Measurements from ENCODE around the gene SORCS2. TPM values are rescaled to one million over a fixed set of nuclear protein-coding genes. Genes with fewer than 3 reads are reported as not detected.

Gene SORCS2
- total RNA-seq, 1 experiment from 2014 or later: 0.06 TPM

DNA sequence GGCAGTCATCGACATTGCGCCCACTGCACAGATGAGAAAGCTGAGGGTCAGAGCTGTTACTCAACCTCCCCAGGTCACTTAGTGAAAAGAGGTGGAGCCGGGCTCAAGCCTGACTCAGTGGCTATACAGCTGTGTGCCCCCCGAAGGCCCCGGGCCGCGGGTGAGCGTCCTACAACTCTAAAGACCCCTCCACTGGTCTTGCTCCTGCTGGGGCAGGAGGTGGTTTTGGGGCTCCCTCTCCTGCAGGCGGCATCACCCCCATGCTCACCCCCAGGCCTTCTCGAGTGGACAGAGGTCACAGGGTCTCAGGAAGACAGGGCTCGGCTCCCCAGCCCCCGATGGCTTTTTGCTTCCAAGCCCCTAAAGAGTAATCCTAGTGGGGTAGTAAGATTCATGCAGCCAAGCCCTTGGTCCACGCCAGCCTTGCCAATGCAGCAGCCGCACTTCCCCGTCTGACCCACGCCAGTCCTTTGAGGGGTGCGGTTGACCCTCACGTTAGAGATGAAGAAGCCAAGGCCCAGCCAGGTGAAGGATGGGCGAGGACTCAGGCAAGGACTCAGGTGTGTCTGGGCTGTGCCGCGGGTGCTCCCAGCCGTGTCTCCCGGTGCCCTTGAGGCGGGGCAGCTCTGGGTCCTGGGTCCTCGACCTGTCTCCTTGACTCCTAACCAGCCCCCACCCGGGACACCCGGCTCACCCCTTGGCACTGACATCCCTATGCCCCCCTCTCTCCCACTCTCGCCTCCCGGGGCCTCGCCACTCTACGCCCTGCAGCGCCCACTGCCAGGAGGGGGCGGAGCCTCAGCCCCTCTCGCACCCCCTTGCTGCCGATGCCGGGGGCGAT is 547.0 kb downstream of the SORCS2 start:
- Histone ChIP-seq H3K4me3 (ENCODE audit: low read depth, low read length, poor library complexity, severe bottlenecking) (no peak overlapping the region), H3K36me3 (ENCODE audit: insufficient read depth, low read length, poor library complexity, severe bottlenecking) (no peaks in the 10 kb centered on the region), H3K27me3 (replicated peaks; ENCODE audit: insufficient read depth, low read depth, low read length, poor library complexity) (no peaks in the 10 kb centered on the region), H3K4me1 (ENCODE audit: insufficient read depth, low read length, poor library complexity, severe bottlenecking) (no peaks in the 10 kb centered on the region), H3K9me3 (ENCODE audit: low read depth, low read length, poor library complexity, severe bottlenecking) (no peaks in the 10 kb centered on the region), H3K27ac (ENCODE audit: low read depth, low read length, poor library complexity, severe bottlenecking) (no peak overlapping the region)
- ChIA-PET CTCF (no interaction called here), POLR2A (ENCODE audit: low non-redundant PET) (no interaction called here)
- BruUV-seq (replicated peaks): no TSS peak
- intact Hi-C loops (cut with micrococcal nuclease; ENCODE audit: unreplicated experiment): no loop called here
- no peak for DNase-seq (ENCODE audit: low spot score)
- no peak for TF ChIP-seq EZH2 (IDR thresholded peaks at IDR 0.05; ENCODE audit: borderline replicate concordance, low read depth, low read length, poor library complexity, severe bottlenecking)
- TF ChIP-seq, protein P1, sequence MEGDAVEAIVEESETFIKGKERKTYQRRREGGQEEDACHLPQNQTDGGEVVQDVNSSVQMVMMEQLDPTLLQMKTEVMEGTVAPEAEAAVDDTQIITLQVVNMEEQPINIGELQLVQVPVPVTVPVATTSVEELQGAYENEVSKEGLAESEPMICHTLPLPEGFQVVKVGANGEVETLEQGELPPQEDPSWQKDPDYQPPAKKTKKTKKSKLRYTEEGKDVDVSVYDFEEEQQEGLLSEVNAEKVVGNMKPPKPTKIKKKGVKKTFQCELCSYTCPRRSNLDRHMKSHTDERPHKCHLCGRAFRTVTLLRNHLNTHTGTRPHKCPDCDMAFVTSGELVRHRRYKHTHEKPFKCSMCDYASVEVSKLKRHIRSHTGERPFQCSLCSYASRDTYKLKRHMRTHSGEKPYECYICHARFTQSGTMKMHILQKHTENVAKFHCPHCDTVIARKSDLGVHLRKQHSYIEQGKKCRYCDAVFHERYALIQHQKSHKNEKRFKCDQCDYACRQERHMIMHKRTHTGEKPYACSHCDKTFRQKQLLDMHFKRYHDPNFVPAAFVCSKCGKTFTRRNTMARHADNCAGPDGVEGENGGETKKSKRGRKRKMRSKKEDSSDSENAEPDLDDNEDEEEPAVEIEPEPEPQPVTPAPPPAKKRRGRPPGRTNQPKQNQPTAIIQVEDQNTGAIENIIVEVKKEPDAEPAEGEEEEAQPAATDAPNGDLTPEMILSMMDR (conservative IDR thresholded peaks at IDR 0.05; ENCODE audit: low read depth, low read length): no peak

DNA sequence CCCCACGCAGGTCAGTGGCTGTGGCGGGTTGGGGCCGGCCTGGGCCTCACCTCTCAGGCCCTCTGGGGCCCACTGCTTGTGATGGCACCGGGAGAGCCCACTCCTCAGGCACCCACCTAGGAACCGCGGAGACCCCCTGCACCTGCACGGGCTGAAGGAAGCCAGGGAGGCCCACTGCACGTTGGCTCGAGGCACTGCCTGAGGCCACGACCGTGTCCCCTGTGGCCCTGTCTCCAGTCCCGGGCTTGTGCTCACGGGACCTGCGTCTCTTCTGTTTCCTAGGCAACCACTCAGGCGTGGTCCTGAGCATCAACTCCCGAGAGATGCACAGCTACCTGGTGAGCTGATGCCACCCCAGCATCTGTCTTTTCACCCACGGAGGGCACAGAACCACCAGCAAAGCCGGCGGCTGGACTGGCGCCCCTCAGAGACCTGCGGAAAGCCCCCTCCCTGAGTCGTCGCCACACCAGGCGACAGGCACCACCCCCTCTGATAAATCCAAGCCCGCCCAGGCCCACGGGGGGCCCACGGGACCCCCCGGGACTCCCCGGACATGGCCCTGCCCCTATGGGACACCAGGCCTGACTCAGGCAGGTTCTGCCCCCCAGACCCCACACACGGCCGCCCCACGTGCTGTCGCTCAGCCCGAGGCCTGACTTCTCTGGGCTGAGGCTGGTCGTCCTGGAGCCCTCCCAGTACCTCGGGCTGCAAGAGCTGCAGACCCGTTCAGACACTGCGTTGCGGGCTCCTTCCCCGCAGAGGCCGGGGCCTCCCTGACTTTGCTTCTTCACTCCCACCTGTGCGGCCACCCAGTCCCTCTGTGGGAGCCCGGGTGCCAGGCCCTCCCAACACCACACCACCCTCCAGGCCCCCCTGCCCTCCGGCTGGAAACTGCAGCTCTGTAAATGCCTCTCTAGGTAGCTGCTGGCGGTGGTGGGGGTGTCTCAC is 547.9 kb downstream of the SORCS2 start:
- POLR2A ChIA-PET (ENCODE audit: low non-redundant PET): no interaction called here
- Histone ChIP-seq H3K4me1 (ENCODE audit: insufficient read depth, low read length, poor library complexity, severe bottlenecking) (no peaks in the 10 kb centered on the region), H3K4me3 (ENCODE audit: low read depth, low read length, poor library complexity, severe bottlenecking) (no peak overlapping the region), H3K9me3 (ENCODE audit: low read depth, low read length, poor library complexity, severe bottlenecking) (no peaks in the 10 kb centered on the region), H3K36me3 (ENCODE audit: insufficient read depth, low read length, poor library complexity, severe bottlenecking) (no peaks in the 10 kb centered on the region), H3K27ac (ENCODE audit: low read depth, low read length, poor library complexity, severe bottlenecking) (no peak overlapping the region), H3K27me3 (replicated peaks; ENCODE audit: insufficient read depth, low read depth, low read length, poor library complexity) (no peaks in the 10 kb centered on the region)
- CTCF ChIA-PET: no interaction called here
- no peak for TF ChIP-seq EZH2 (IDR thresholded peaks at IDR 0.05; ENCODE audit: borderline replicate concordance, low read depth, low read length, poor library complexity, severe bottlenecking)
- TF ChIP-seq, protein P1 (conservative IDR thresholded peaks at IDR 0.05; ENCODE audit: low read depth, low read length): no peak
- DNase-seq (ENCODE audit: low spot score): no peak
- no TSS peak for BruUV-seq (replicated peaks)
- intact Hi-C loops (cut with micrococcal nuclease; ENCODE audit: unreplicated experiment): no loop called here

DNA sequence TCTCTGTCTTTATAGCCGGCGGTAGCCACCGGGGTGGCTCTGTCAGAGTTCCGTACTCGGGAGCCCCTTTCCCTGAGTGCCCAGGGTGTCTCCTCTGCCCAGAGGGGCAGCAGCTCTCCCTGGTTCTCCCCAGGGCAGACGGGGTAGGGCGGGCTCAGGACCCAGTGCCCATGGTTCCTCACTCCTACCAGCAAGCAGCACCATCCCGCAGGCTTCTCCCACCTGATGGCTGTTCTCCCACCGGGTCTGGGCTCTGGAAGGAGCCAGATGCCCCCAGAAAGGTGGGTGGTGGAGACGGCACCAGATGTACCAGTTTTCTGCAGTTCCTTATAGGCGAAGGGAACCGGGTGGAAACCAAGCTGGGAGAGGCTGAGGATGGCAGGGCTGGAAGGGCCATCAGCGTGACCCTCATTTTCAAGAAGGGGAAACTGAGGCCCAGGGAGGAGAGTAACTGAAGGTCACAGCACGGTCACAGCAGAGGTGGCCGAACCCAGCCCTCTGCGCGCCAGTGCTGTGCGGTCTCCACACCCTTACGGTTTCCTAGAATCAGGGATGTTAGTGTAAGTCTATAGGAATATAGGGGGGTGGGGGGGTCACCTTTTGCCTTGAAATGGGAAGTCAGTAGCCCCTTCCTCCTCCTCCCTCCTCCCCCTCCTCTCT is 548.7 kb downstream of the SORCS2 start:
- no peak overlapping the region for H3K4me3 ChIP-seq (ENCODE audit: low read depth, low read length, poor library complexity, severe bottlenecking)
- no peaks in the 10 kb centered on the region for H3K36me3 ChIP-seq (ENCODE audit: insufficient read depth, low read length, poor library complexity, severe bottlenecking)
- no peaks in the 10 kb centered on the region for H3K4me1 ChIP-seq (ENCODE audit: insufficient read depth, low read length, poor library complexity, severe bottlenecking)
- ChIA-PET CTCF (no interaction called here), POLR2A (ENCODE audit: low non-redundant PET) (no interaction called here)
- H3K27ac ChIP-seq (ENCODE audit: low read depth, low read length, poor library complexity, severe bottlenecking): no peak overlapping the region
- no peaks in the 10 kb centered on the region for H3K27me3 ChIP-seq (replicated peaks; ENCODE audit: insufficient read depth, low read depth, low read length, poor library complexity)
- TF ChIP-seq, protein P1 (conservative IDR thresholded peaks at IDR 0.05; ENCODE audit: low read depth, low read length): no peak
- no peak for TF ChIP-seq EZH2 (IDR thresholded peaks at IDR 0.05; ENCODE audit: borderline replicate concordance, low read depth, low read length, poor library complexity, severe bottlenecking)
- DNase-seq (ENCODE audit: low spot score): no peak
- H3K9me3 ChIP-seq (ENCODE audit: low read depth, low read length, poor library complexity, severe bottlenecking): no peaks in the 10 kb centered on the region
- intact Hi-C loops (cut with micrococcal nuclease; ENCODE audit: unreplicated experiment): no loop called here
- BruUV-seq (replicated peaks): no TSS peak

Measured in A673 (cell line).